ENCODE measurements around the gene SRGAP3.

The SRGAP3 gene

DNA sequence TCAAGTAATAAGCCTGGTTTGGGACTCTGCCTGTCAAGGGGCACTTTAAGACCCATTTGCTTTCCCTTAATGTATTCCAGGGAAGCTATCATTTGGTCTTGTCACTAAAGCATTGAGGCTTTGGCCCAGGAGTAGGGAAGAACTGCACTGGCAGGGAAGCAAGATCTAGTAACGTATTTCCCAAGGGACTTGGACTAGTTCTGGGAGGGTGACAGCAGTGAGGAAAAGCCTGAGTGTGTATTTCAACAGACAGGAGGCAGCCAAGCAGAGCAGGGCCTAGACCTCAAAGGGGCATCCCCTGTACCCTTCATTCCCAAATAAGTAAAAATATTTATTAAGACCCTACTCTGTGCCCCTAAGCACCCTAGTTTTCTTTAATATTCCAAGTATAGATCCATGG is 92.8 kb downstream of the SRGAP3 start:
- Histone ChIP-seq H3K27me3 (ENCODE audit: low read depth, low read length) (no peaks in the 10 kb centered on the region), H3K4me3 (ENCODE audit: low read length) (no peak overlapping the region), H3K36me3 (replicated peaks; ENCODE audit: low read depth, low read length) (no peaks in the 10 kb centered on the region), H3K9ac (ENCODE audit: low read length) (no peak overlapping the region), H3K79me2 (ENCODE audit: low read length) (no peaks in the 10 kb centered on the region), H4K20me1 (ENCODE audit: insufficient read depth, low read length) (no peaks in the 10 kb centered on the region), H3K4me2 (ENCODE audit: low read length) (no peak overlapping the region), H3K4me1 (ENCODE audit: low read length) (peaks cover 5% of the 10 kb centered on the region; the same call in 1 of the 2 replicates), H2AFZ (ENCODE audit: low read depth, low read length) (no peak overlapping the region), H3K9me3 (ENCODE audit: insufficient read depth, low read length) (no peaks in the 10 kb centered on the region), H3K27ac (ENCODE audit: low read length) (no peak overlapping the region)
- TF ChIP-seq, protein P1, sequence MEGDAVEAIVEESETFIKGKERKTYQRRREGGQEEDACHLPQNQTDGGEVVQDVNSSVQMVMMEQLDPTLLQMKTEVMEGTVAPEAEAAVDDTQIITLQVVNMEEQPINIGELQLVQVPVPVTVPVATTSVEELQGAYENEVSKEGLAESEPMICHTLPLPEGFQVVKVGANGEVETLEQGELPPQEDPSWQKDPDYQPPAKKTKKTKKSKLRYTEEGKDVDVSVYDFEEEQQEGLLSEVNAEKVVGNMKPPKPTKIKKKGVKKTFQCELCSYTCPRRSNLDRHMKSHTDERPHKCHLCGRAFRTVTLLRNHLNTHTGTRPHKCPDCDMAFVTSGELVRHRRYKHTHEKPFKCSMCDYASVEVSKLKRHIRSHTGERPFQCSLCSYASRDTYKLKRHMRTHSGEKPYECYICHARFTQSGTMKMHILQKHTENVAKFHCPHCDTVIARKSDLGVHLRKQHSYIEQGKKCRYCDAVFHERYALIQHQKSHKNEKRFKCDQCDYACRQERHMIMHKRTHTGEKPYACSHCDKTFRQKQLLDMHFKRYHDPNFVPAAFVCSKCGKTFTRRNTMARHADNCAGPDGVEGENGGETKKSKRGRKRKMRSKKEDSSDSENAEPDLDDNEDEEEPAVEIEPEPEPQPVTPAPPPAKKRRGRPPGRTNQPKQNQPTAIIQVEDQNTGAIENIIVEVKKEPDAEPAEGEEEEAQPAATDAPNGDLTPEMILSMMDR (IDR thresholded peaks at IDR 0.05; ENCODE audit: low read depth, low read length): no peak
- TF ChIP-seq EZH2phosphoT487 (IDR thresholded peaks at IDR 0.05; ENCODE audit: low read depth): no peak

DNA sequence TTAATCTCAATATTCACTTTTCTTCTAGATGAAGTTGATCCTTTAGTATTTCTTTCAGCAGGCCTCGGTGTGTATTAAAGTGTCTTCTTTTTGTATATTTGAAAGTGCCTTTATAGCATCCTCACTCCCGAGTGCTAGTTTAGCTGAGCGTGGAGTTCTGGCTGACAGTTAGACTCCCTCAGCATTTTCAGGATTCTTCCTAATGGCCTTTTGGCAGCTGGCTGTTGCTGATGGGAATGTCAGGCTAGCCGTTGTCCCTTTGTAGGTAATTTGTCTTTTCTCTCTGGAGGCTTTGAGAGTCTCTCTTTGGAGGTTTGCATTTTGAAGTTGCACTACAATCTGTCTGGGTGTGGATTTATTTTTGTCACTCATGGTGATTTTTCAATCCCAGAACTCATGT is 94.4 kb downstream of the SRGAP3 start:
- Histone ChIP-seq H3K4me2 (ENCODE audit: low read length) (no peak overlapping the region), H3K27me3 (ENCODE audit: low read depth, low read length) (no peaks in the 10 kb centered on the region), H3K36me3 (replicated peaks; ENCODE audit: low read depth, low read length) (no peaks in the 10 kb centered on the region), H3K9me3 (ENCODE audit: insufficient read depth, low read length) (no peaks in the 10 kb centered on the region), H3K79me2 (ENCODE audit: low read length) (no peaks in the 10 kb centered on the region), H3K9ac (ENCODE audit: low read length) (no peak overlapping the region), H4K20me1 (ENCODE audit: insufficient read depth, low read length) (no peaks in the 10 kb centered on the region), H2AFZ (ENCODE audit: low read depth, low read length) (no peak overlapping the region), H3K4me1 (ENCODE audit: low read length) (no peaks in the 10 kb centered on the region), H3K27ac (ENCODE audit: low read length) (no peak overlapping the region), H3K4me3 (ENCODE audit: low read length) (no peak overlapping the region)
- no peak for TF ChIP-seq EZH2phosphoT487 (IDR thresholded peaks at IDR 0.05; ENCODE audit: low read depth)
- TF ChIP-seq, protein P1 (IDR thresholded peaks at IDR 0.05; ENCODE audit: low read depth, low read length): no peak

GRCh38 chr3:9153904-9154619 is 95.4 kb downstream of the SRGAP3 start:
- no peak overlapping the region for H3K4me3 ChIP-seq (ENCODE audit: low read length)
- no peaks in the 10 kb centered on the region for H3K79me2 ChIP-seq (ENCODE audit: low read length)
- H3K27me3 ChIP-seq (ENCODE audit: low read depth, low read length): no peaks in the 10 kb centered on the region; the same call in 1 of the 2 replicates
- no peak overlapping the region for H3K4me2 ChIP-seq (ENCODE audit: low read length)
- H3K27ac ChIP-seq (ENCODE audit: low read length): no peak overlapping the region
- no peaks in the 10 kb centered on the region for H4K20me1 ChIP-seq (ENCODE audit: insufficient read depth, low read length)
- no peak for TF ChIP-seq EZH2phosphoT487 (IDR thresholded peaks at IDR 0.05; ENCODE audit: low read depth)
- TF ChIP-seq, protein P1 (IDR thresholded peaks at IDR 0.05; ENCODE audit: low read depth, low read length): no peak
- H3K4me1 ChIP-seq (ENCODE audit: low read length): no peaks in the 10 kb centered on the region
- H3K9me3 ChIP-seq (ENCODE audit: insufficient read depth, low read length): no peaks in the 10 kb centered on the region
- no peaks in the 10 kb centered on the region for H3K36me3 ChIP-seq (replicated peaks; ENCODE audit: low read depth, low read length)
- H2AFZ ChIP-seq (ENCODE audit: low read depth, low read length): no peak overlapping the region
- H3K9ac ChIP-seq (ENCODE audit: low read length): no peak overlapping the region

- H3K9ac ChIP-seq (ENCODE audit: low read length): no peak overlapping the region
- no peak overlapping the region for H2AFZ ChIP-seq (ENCODE audit: low read depth, low read length)
- no peaks in the 10 kb centered on the region for H3K36me3 ChIP-seq (replicated peaks; ENCODE audit: low read depth, low read length)
- no peak overlapping the region for H3K4me2 ChIP-seq (ENCODE audit: low read length)
- no peaks in the 10 kb centered on the region for H4K20me1 ChIP-seq (ENCODE audit: insufficient read depth, low read length)
- H3K79me2 ChIP-seq (ENCODE audit: low read length): no peaks in the 10 kb centered on the region
- no peaks in the 10 kb centered on the region; the same call in 1 of the 2 replicates for H3K27me3 ChIP-seq (ENCODE audit: low read depth, low read length)
- peaks cover 15% of the 10 kb centered on the region for H3K4me1 ChIP-seq (ENCODE audit: low read length)
- no peaks in the 10 kb centered on the region for H3K9me3 ChIP-seq (ENCODE audit: insufficient read depth, low read length)
- TF ChIP-seq EZH2phosphoT487 (IDR thresholded peaks at IDR 0.05; ENCODE audit: low read depth): no peak
- TF ChIP-seq, protein P1 (IDR thresholded peaks at IDR 0.05; ENCODE audit: low read depth, low read length): no peak
- no peak overlapping the region for H3K27ac ChIP-seq (ENCODE audit: low read length)
- no peak overlapping the region for H3K4me3 ChIP-seq (ENCODE audit: low read length)
Measured at GRCh38 chr3:9151240-9151639, 98.2 kb downstream of the SRGAP3 start.

Data from OCI-LY3 (cell line).